HEK293 (cell line): ENCODE results near the gene KIRREL3.

Source experiments
- CTCF ChIA-PET: fragments of 350-600 bp; formaldehyde crosslinking; extraction: SDS; loops from one replicate; lab custom pipeline; 2021; ENCODE audit warnings: antibody characterized with exemption; lab: Yijun Ruan, JAX
- POLR2A ChIA-PET: fragments of 300-600 bp; formaldehyde crosslinking; extraction: SDS; loops from one replicate; lab custom pipeline; 2020; ENCODE audit warnings: antibody characterized with exemption, inconsistent platforms; lab: Yijun Ruan, JAX
- H3K27ac ChIP-seq: fragments of 200-500 bp; sonication (Bioruptor generic); 2 replicates; pipeline ENCODE4 v1.5.1; 2014; ENCODE audit warnings: low read depth, low read length, control low read depth, inconsistent platforms; ENCODE audit errors: extremely low read depth
- H3K36me3 ChIP-seq, 2 experiments: fragments of 200-500 bp in 1 of 2; sonication (Bioruptor generic) in 1 of 2; 1 replicate in 1 of 2; 2 replicates in 1 of 2; pipeline ENCODE4 v1.5.1; 2014 to 2017; ENCODE audit warnings: inconsistent platforms in 2 of 2, low read length in 2 of 2; ENCODE audit not compliant: control insufficient read depth in 2 of 2, insufficient read depth in 1 of 2
- H3K4me1 ChIP-seq: fragments of 200-500 bp; sonication (Bioruptor generic); 2 replicates; pipeline ENCODE4 v1.5.1; 2014; ENCODE audit warnings: mild to moderate bottlenecking, low read length, inconsistent platforms; ENCODE audit not compliant: control insufficient read depth, insufficient read depth
- H3K4me3 ChIP-seq: 2 replicates; pipeline ENCODE4 v1.5.1; 2011; ENCODE audit warnings: low read depth, mild to moderate bottlenecking, control low read depth, low read length, moderate library complexity
- H3K9me3 ChIP-seq: fragments of 200-500 bp; sonication (Bioruptor generic); 2 replicates; pipeline ENCODE4 v1.5.1; 2014; ENCODE audit warnings: low read depth, low read length, inconsistent platforms; ENCODE audit not compliant: control insufficient read depth, insufficient read depth
- HIC1 ChIP-seq: fragments of 450-650 bp; formaldehyde crosslinking; IDR thresholded peaks from 2 replicates; pipeline ENCODE4 v1.5.1; 2016; ENCODE audit warnings: missing biosample characterization, missing genetic modification characterization
- HOXC10 ChIP-seq: sonication (generic); formaldehyde crosslinking; IDR thresholded peaks from 2 replicates; pipeline ENCODE4 v1.8.1; 2023; ENCODE audit warnings: mild to moderate bottlenecking, missing genetic modification reagents
- INSM2 ChIP-seq: fragments of 450-650 bp; formaldehyde crosslinking; IDR thresholded peaks from 2 replicates; pipeline ENCODE4 v1.5.1; 2016; ENCODE audit warnings: missing biosample characterization, missing genetic modification characterization
- PATZ1 ChIP-seq: fragments of 450-650 bp; formaldehyde crosslinking; IDR thresholded peaks from 2 replicates; pipeline ENCODE4 v1.5.1; 2016; ENCODE audit warnings: missing biosample characterization, missing genetic modification characterization
- SALL2 ChIP-seq: fragments of 450-650 bp; formaldehyde crosslinking; IDR thresholded peaks from 2 replicates; pipeline ENCODE4 v1.5.0; 2017; ENCODE audit warnings: missing biosample characterization, mild to moderate bottlenecking, missing genetic modification characterization, borderline replicate concordance
- SCRT1 ChIP-seq: fragments of 450-650 bp; formaldehyde crosslinking; IDR thresholded peaks from 2 replicates; pipeline ENCODE4 v1.5.1; 2016; ENCODE audit warnings: missing biosample characterization, missing genetic modification characterization, borderline replicate concordance
- ZBTB6 ChIP-seq: fragments of 450-650 bp; formaldehyde crosslinking; IDR thresholded peaks from 2 replicates; pipeline ENCODE4 v1.5.1; 2017; ENCODE audit warnings: missing biosample characterization, missing genetic modification characterization
- ZEB2 ChIP-seq: fragments of 450-650 bp; formaldehyde crosslinking; IDR thresholded peaks from 2 replicates; pipeline ENCODE4 v1.5.1; 2016; ENCODE audit warnings: missing biosample characterization, missing genetic modification characterization
- ZNF184 ChIP-seq: fragments of 450-650 bp; IDR thresholded peaks from 2 replicates; pipeline ENCODE4 v1.5.1; 2018; ENCODE audit warnings: missing biosample characterization, mild to moderate bottlenecking, missing genetic modification characterization
- ZNF221 ChIP-seq: fragments of 450-650 bp; formaldehyde crosslinking; IDR thresholded peaks from 2 replicates; pipeline ENCODE4 v1.5.1; 2017; ENCODE audit warnings: missing biosample characterization, missing genetic modification characterization, borderline replicate concordance
- ZNF302 ChIP-seq: fragments of 450-650 bp; formaldehyde crosslinking; IDR thresholded peaks from 2 replicates; pipeline ENCODE4 v1.5.1; 2016; ENCODE audit warnings: missing biosample characterization, missing genetic modification characterization, low read depth
- ZNF37A ChIP-seq: fragments of 450-650 bp; IDR thresholded peaks from 2 replicates; pipeline ENCODE4 v1.5.1; 2018; ENCODE audit warnings: missing biosample characterization, missing genetic modification characterization
- ZNF423 ChIP-seq: fragments of 450-650 bp; formaldehyde crosslinking; IDR thresholded peaks from 2 replicates; pipeline ENCODE4 v1.5.1; 2016; ENCODE audit warnings: missing biosample characterization, missing genetic modification characterization
- ZNF426 ChIP-seq: fragments of 450-650 bp; formaldehyde crosslinking; IDR thresholded peaks from 2 replicates; pipeline ENCODE4 v1.5.1; 2017; ENCODE audit warnings: missing biosample characterization, missing genetic modification characterization, mild to moderate bottlenecking, inconsistent platforms, moderate library complexity
- ZNF518A ChIP-seq: fragments of 450-650 bp; formaldehyde crosslinking; conservative IDR thresholded peaks from 2 replicates; pipeline ENCODE4 v1.5.1; 2016; ENCODE audit warnings: low read depth, missing biosample characterization, missing genetic modification characterization
- ZNF560 ChIP-seq: fragments of 450-650 bp; formaldehyde crosslinking; IDR thresholded peaks from 2 replicates; pipeline ENCODE4 v1.5.1; 2017; ENCODE audit warnings: missing biosample characterization, missing genetic modification characterization, borderline replicate concordance
- ZNF561 ChIP-seq: fragments of 450-650 bp; IDR thresholded peaks from 2 replicates; pipeline ENCODE4 v1.5.1; 2018; ENCODE audit warnings: missing biosample characterization, missing genetic modification characterization, borderline replicate concordance
- ZNF571 ChIP-seq: fragments of 450-650 bp; formaldehyde crosslinking; IDR thresholded peaks from 2 replicates; pipeline ENCODE4 v1.5.0; 2017; ENCODE audit warnings: missing biosample characterization, missing genetic modification characterization
- ZNF747 ChIP-seq: fragments of 450-650 bp; formaldehyde crosslinking; IDR thresholded peaks from 2 replicates; pipeline ENCODE4 v1.5.1; 2016; ENCODE audit warnings: missing biosample characterization, missing genetic modification characterization
- ZNF837 ChIP-seq: fragments of 450-650 bp; formaldehyde crosslinking; IDR thresholded peaks from 2 replicates; pipeline ENCODE4 v1.5.1; 2016; ENCODE audit warnings: missing biosample characterization, missing genetic modification characterization

KIRREL3 gene

GRCh38 chr11:126942146-126942545, 58.4 kb downstream of the KIRREL3 start:
- Histone ChIP-seq H3K4me3 (no peak overlapping the region), H3K27ac (no peak overlapping the region), H3K36me3 (no peaks in the 10 kb centered on the region), H3K9me3 (no peaks in the 10 kb centered on the region), H3K4me1 (no peaks in the 10 kb centered on the region)
- POLR2A ChIA-PET: no interaction called here
- CTCF ChIA-PET: interaction anchor here (0.5 to 0.7 kb wide), 2 partner anchors 52 to 130 kb away, joined by 3 to 5 read pairs; no protein-coding TSS in a partner anchor
- TF ChIP-seq ZNF518A (no peak), ZNF837 (no peak), ZNF302 (tag by site-specific recombination) (no peak), ZNF423 (no peak), HIC1 (tag by site-specific recombination) (no peak), SCRT1 (tag by site-specific recombination) (no peak), HOXC10 (CRISPR knock-in tag) (no peak), PATZ1 (tag by site-specific recombination) (no peak), SALL2 (no peak), ZNF184 (no peak), ZEB2 (tag by site-specific recombination) (no peak), ZNF747 (tag by site-specific recombination) (no peak), ZNF560 (tag by site-specific recombination) (no peak), ZNF561 (tag by site-specific recombination) (no peak), ZNF426 (tag by site-specific recombination) (no peak), ZNF37A (tag by site-specific recombination) (no peak), ZNF221 (no peak), ZNF571 (tag by site-specific recombination) (no peak), INSM2 (tag by site-specific recombination) (no peak), ZBTB6 (no peak)
